ENCODE data around the gene CAMTA1.
"Not testable (repeated sequence)": the region's sequence is repeated elsewhere in the genome, so short reads cannot be mapped to it uniquely, and the experiment has no call there.

Gene CAMTA1

GRCh38 chr1:7692005-7692404, 906.8 kb downstream of the CAMTA1 start:
- H2AFZ ChIP-seq (ENCODE audit: low read depth, low read length, severe bottlenecking): no peak overlapping the region
- no peaks in the 10 kb centered on the region for H4K20me1 ChIP-seq (ENCODE audit: low read depth, low read length)
- no peak overlapping the region for H3K9ac ChIP-seq (ENCODE audit: low read length)
- no peaks in the 10 kb centered on the region for H3F3A ChIP-seq (ENCODE audit: insufficient read depth)
- no peaks in the 10 kb centered on the region for H3K27me3 ChIP-seq (ENCODE audit: low read length)
- H3K4me3 ChIP-seq (ENCODE audit: insufficient read depth, low read length, poor library complexity, severe bottlenecking): no peak overlapping the region
- H3K27ac ChIP-seq (ENCODE audit: low read depth, low read length): no peak overlapping the region
- H3K4me2 ChIP-seq (ENCODE audit: low read depth, low read length, poor library complexity, severe bottlenecking): no peak overlapping the region
- no peaks in the 10 kb centered on the region for H3K79me2 ChIP-seq (ENCODE audit: insufficient read depth, low read length)
- peaks cover 6% of the 10 kb centered on the region; the same call in 1 of the 2 replicates for H3K9me3 ChIP-seq (ENCODE audit: insufficient read depth, low read length)
- TF ChIP-seq EZH2phosphoT487 (conservative IDR thresholded peaks at IDR 0.05; ENCODE audit: low read length): no peak
- TF ChIP-seq CTCF (IDR thresholded peaks at IDR 0.05; ENCODE audit: insufficient read depth, low read length, poor library complexity, severe bottlenecking): no peak
- no peaks in the 10 kb centered on the region for H3K36me3 ChIP-seq (ENCODE audit: low read length)
- no peaks in the 10 kb centered on the region for H3K9me2 ChIP-seq (replicated peaks; ENCODE audit: insufficient read depth, low read length)

GRCh38 chr1:7693037-7693436, 907.8 kb downstream of the CAMTA1 start:
- H3K9me3 ChIP-seq (ENCODE audit: insufficient read depth, low read length); H3K4me3 ChIP-seq (ENCODE audit: insufficient read depth, low read length, poor library complexity, severe bottlenecking); H3K27ac ChIP-seq (ENCODE audit: low read depth, low read length); H3K36me3 ChIP-seq (ENCODE audit: low read length); H4K20me1 ChIP-seq (ENCODE audit: low read depth, low read length); H3K79me2 ChIP-seq (ENCODE audit: insufficient read depth, low read length); H3K9ac ChIP-seq (ENCODE audit: low read length); H2AFZ ChIP-seq (ENCODE audit: low read depth, low read length, severe bottlenecking); H3F3A ChIP-seq (ENCODE audit: insufficient read depth); H3K9me2 ChIP-seq (replicated peaks; ENCODE audit: insufficient read depth, low read length); H3K4me2 ChIP-seq (ENCODE audit: low read depth, low read length, poor library complexity, severe bottlenecking); H3K27me3 ChIP-seq (ENCODE audit: low read length): not testable (repeated sequence)

- no peaks in the 10 kb centered on the region for H3K9me2 ChIP-seq (replicated peaks; ENCODE audit: insufficient read depth, low read length)
- no peak overlapping the region for H3K4me2 ChIP-seq (ENCODE audit: low read depth, low read length, poor library complexity, severe bottlenecking)
- no peaks in the 10 kb centered on the region for H4K20me1 ChIP-seq (ENCODE audit: low read depth, low read length)
- no peaks in the 10 kb centered on the region for H3K79me2 ChIP-seq (ENCODE audit: insufficient read depth, low read length)
- H3K27me3 ChIP-seq (ENCODE audit: low read length): no peaks in the 10 kb centered on the region
- H3K27ac ChIP-seq (ENCODE audit: low read depth, low read length): no peak overlapping the region
- H2AFZ ChIP-seq (ENCODE audit: low read depth, low read length, severe bottlenecking): no peak overlapping the region
- no peaks in the 10 kb centered on the region for H3F3A ChIP-seq (ENCODE audit: insufficient read depth)
- no peak for TF ChIP-seq CTCF (IDR thresholded peaks at IDR 0.05; ENCODE audit: insufficient read depth, low read length, poor library complexity, severe bottlenecking)
- no peak for TF ChIP-seq EZH2phosphoT487 (conservative IDR thresholded peaks at IDR 0.05; ENCODE audit: low read length)
- H3K36me3 ChIP-seq (ENCODE audit: low read length): no peaks in the 10 kb centered on the region
- peaks cover 6% of the 10 kb centered on the region; the same call in 1 of the 2 replicates for H3K9me3 ChIP-seq (ENCODE audit: insufficient read depth, low read length)
- no peak overlapping the region for H3K9ac ChIP-seq (ENCODE audit: low read length)
- H3K4me3 ChIP-seq (ENCODE audit: insufficient read depth, low read length, poor library complexity, severe bottlenecking): no peak overlapping the region
Measured at GRCh38 chr1:7693662-7694061, 908.4 kb downstream of the CAMTA1 start.

GRCh38 chr1:7694600-7695496, 909.6 kb downstream of the CAMTA1 start:
- Histone ChIP-seq H3K79me2 (ENCODE audit: insufficient read depth, low read length) (no peaks in the 10 kb centered on the region), H3K4me2 (ENCODE audit: low read depth, low read length, poor library complexity, severe bottlenecking) (no peak overlapping the region), H3K36me3 (ENCODE audit: low read length) (no peaks in the 10 kb centered on the region), H4K20me1 (ENCODE audit: low read depth, low read length) (no peaks in the 10 kb centered on the region), H3K27me3 (ENCODE audit: low read length) (no peaks in the 10 kb centered on the region), H3K9ac (ENCODE audit: low read length) (no peak overlapping the region), H3K9me3 (ENCODE audit: insufficient read depth, low read length) (peaks cover 6% of the 10 kb centered on the region; the same call in 1 of the 2 replicates), H3K9me2 (replicated peaks; ENCODE audit: insufficient read depth, low read length) (no peaks in the 10 kb centered on the region), H3K4me3 (ENCODE audit: insufficient read depth, low read length, poor library complexity, severe bottlenecking) (no peak overlapping the region), H3K27ac (ENCODE audit: low read depth, low read length) (no peak overlapping the region), H2AFZ (ENCODE audit: low read depth, low read length, severe bottlenecking) (no peak overlapping the region), H3F3A (ENCODE audit: insufficient read depth) (no peaks in the 10 kb centered on the region)
- TF ChIP-seq EZH2phosphoT487 (conservative IDR thresholded peaks at IDR 0.05; ENCODE audit: low read length): no peak
- no peak for TF ChIP-seq CTCF (IDR thresholded peaks at IDR 0.05; ENCODE audit: insufficient read depth, low read length, poor library complexity, severe bottlenecking)

Measured in SU-DHL-6 (cell line).